Measurements from ENCODE around the gene GPR39.

GRCh38 chr2:132607426-132608090 lies 191.0 kb downstream of the GPR39 start:
- no peak for TF ChIP-seq POLR2A (IDR thresholded peaks at IDR 0.05)
- TF ChIP-seq CTCF (IDR thresholded peaks at IDR 0.05 in 8 of 11, conservative IDR thresholded peaks at IDR 0.05 in 3 of 11), result no peak
- TF ChIP-seq POLR2AphosphoS5 (IDR thresholded peaks at IDR 0.05), result no peak

All from spleen (tissue), 7 donors.